Measurements from ENCODE around the gene LTBP2.

Gene LTBP2

DNA sequence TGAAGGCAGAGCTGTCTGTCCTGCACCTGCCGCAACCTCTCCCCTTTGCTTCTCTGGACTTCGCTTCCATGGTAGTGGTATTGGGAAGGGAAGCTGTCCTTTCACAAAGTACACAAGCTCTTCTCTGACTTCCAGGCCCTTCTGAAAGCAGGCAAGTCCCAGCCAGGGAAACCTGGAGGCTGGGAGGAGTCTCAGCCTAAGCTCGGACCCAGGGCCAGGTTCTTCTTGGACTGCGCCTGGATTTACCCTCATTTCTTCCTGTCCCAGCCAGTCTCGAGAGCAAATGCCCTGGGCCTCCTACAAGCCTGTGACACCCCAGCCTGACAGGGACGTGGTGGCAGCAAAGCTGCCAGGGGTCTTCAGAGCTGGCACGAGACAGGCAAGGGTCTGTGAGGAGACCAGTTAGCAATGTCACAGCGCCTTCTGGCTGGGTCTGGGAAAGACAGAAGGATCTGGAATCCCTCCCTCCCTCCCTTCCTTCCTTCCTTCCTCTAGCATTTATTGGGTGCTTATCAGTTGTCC lies 96.1 kb downstream of the LTBP2 start:
- no peak for DNase-seq (ENCODE audit: extremely low spot score)
- POLR2A ChIA-PET, result no interaction called here
- no peak for TF ChIP-seq CTCF (IDR thresholded peaks at IDR 0.05; ENCODE audit: control extremely low read depth, extremely low read depth, low read depth, missing control alignments)
- CTCF ChIA-PET, result interaction anchor here (1.5 to 1.6 kb wide), 2 partner anchors 10 to 17 kb away, joined by 3 to 4 read pairs; no protein-coding TSS in a partner anchor

GRCh38 chr14:74514471-74514941 lies 97.5 kb downstream of the LTBP2 start:
- CTCF ChIA-PET, result interaction anchor here (1.3 to 1.6 kb wide), 3 partner anchors 12 to 18 kb away, joined by 3 to 4 read pairs (median 3); no protein-coding TSS in a partner anchor
- DNase-seq (ENCODE audit: extremely low spot score), result no peak
- POLR2A ChIA-PET, result no interaction called here
- TF ChIP-seq CTCF (IDR thresholded peaks at IDR 0.05; ENCODE audit: control extremely low read depth, extremely low read depth, low read depth, missing control alignments), result no peak

DNA sequence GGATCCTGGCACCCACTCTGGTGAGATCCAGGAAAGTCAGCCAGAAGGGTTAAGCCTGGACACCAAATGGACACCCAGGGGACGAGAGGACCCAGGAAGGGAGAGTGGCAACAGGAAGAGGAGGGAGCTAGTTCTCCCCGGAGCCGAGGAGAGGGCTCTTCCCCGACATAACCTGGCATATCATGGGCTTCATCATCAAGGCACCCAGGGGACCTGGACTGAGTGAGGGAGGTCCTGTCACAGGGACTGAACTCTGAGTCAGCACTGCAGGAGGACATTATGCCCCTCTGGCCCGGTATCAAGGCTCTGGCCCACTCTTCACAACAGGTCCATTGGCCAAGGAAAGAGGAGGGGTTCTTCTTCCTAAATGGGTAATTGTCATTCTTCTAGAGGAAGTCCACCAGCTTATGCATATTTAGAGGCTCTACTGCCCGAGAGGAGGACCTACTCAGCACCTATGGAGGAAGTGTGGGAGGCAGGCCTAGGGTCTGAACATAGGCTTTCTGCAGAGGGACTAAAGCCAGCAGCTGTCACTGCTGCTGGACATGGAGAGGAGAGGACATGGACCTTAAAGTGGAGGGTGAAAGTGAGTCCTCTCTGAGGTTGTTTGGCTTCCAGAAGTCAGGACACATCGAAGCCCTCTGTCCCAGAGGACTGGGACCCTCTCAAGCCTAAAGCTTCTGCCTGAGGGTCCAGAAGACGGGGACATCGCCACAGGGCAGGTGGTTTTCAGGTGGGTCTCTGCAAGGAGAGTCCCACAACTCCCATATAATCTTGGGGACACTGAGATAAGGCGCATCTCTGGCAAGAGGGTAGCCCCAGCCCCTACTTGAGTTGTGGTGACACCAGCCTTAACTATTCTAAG lies 99.8 kb downstream of the LTBP2 start:
- ChIA-PET CTCF (interaction anchor here (1.1 to 1.4 kb wide), 3 partner anchors 9 to 16 kb away, joined by 3 read pairs; no protein-coding TSS in a partner anchor), POLR2A (no interaction called here)
- no peak for DNase-seq (ENCODE audit: extremely low spot score)
- no peak for TF ChIP-seq CTCF (IDR thresholded peaks at IDR 0.05; ENCODE audit: control extremely low read depth, extremely low read depth, low read depth, missing control alignments)

- ChIA-PET POLR2A (no interaction called here), CTCF (interaction anchor here (1.3 to 1.4 kb wide), 2 partner anchors 12 to 16 kb away, joined by 3 read pairs; no protein-coding TSS in a partner anchor)
- DNase-seq (ENCODE audit: extremely low spot score), result no peak
- no peak for TF ChIP-seq CTCF (IDR thresholded peaks at IDR 0.05; ENCODE audit: control extremely low read depth, extremely low read depth, low read depth, missing control alignments)
Measured at GRCh38 chr14:74510959-74511409, 101.1 kb downstream of the LTBP2 start.

DNA sequence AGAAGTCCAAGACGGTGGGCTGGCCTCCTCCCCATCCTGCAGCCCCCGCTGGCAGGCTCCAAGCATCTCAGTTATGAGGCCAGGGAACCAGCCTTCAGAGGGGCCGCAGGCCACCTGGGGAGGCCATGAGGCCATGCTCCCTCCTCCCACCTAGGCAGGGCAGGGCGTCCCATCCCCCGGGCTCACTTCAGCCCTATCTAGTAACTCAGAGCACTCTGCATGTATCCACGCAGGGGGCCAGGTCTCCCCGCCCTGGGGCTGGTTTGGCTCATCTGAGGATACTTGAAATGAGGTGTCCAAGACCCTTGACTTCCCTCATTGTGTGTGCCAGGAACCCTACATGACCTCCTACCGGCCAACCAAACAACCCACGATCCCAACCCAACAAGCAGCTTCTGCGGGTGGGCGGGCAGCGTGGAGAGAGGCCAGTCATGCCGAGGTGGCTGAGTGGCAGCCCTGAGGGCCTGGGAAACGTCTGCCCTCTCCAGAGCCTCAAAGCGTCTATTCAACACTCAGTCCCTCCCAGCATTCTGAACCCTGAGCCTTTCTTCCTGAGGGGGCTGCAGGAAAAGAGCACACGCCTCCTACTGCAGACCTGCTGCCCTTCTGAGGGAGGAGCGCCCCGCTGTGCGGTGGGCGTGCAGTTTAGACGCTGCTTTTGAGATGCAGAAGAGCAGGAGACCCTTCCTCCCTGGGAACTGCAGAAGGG lies 101.7 kb downstream of the LTBP2 start:
- no peak for DNase-seq (ENCODE audit: extremely low spot score)
- no peak for TF ChIP-seq CTCF (IDR thresholded peaks at IDR 0.05; ENCODE audit: control extremely low read depth, extremely low read depth, low read depth, missing control alignments)
- ChIA-PET POLR2A (no interaction called here), CTCF (interaction anchor here (1.3 kb wide), 1 partner anchor 11 kb away, joined by 3 read pairs; no protein-coding TSS in a partner anchor)

DNA sequence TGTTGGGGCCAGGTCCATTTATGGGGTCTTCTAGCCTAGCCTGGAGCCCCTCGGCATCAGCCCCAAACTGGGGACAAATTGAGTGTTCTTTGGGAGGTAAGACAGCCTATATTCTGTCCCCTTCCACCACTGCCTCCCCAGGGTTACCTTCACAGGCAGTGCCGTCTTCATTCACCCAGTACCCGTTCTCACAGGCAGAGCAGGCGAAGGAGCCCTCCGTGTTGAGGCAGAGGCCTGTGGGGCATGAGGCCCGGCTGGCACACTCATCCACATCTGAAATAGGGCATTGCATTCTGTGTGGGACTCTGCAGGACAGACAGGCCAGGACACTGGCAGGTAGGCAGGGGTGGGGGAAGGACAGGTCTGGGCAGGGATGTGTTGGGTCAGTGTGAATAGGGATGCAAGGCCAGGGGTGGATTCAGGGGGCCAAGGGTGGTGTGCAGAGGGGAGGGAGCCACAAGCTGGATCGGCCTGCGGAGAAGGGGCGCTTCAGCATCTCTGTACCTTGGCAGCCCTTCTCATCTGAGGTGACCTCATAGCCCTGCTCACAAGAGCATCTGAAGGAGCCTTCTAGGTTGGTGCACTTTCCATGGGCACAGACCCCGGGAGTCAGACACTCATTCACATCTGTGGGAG lies 102.3 kb downstream of the LTBP2 start:
- CTCF ChIA-PET, result interaction anchor here (1.3 kb wide), 1 partner anchor 11 kb away, joined by 3 read pairs; no protein-coding TSS in a partner anchor
- TF ChIP-seq CTCF (IDR thresholded peaks at IDR 0.05; ENCODE audit: control extremely low read depth, extremely low read depth, low read depth, missing control alignments), result no peak
- DNase-seq (ENCODE audit: extremely low spot score), result no peak
- POLR2A ChIA-PET, result no interaction called here
